HepG2 (cell line): ENCODE data around the gene CCDC150. TPM values are rescaled to one million over a fixed set of nuclear protein-coding genes. Genes with fewer than 3 reads are reported as not detected.

Experiments
- AGO1 ChIP-seq: fragments of 200-400 bp; formaldehyde crosslinking; IDR thresholded peaks from 2 replicates; pipeline ENCODE4 v1.6.1; 2017; ENCODE audit warnings: mild to moderate bottlenecking, low read depth, low read length, moderate library complexity; ENCODE audit not compliant: poor library complexity, severe bottlenecking
- ARID3A ChIP-seq: IDR thresholded peaks from 2 replicates; pipeline ENCODE4 v1.6.1; 2012; ENCODE audit warnings: low read depth, low read length, improper control_type of control experiment
- ATF2 ChIP-seq: sonication (generic); formaldehyde crosslinking; IDR thresholded peaks from 2 replicates; pipeline ENCODE4 v1.4.0; 2020; ENCODE audit warnings: missing genetic modification reagents
- CBX1 ChIP-seq: IDR thresholded peaks from one replicate; pipeline ENCODE4 v1.6.1; 2016; ENCODE audit warnings: antibody characterized with exemption, low read depth
- DMTF1 ChIP-seq: sonication (generic); formaldehyde crosslinking; IDR thresholded peaks from 2 replicates; pipeline ENCODE4 v1.4.0; 2020; ENCODE audit warnings: mild to moderate bottlenecking, missing genetic modification reagents
- FOXA1 ChIP-seq, 2 experiments: fragments of 450-650 bp in 1 of 2; sonication (generic) in 1 of 2; formaldehyde crosslinking in 1 of 2; IDR thresholded peaks; 2 replicates each; pipeline versions ENCODE4 v1.4.0 to v1.6.1; 2016 to 2020; ENCODE audit warnings: missing genetic modification reagents in 1 of 2
- GPN1 ChIP-seq: sonication (generic); formaldehyde crosslinking; IDR thresholded peaks from 2 replicates; pipeline ENCODE4 v1.5.1; 2020; ENCODE audit warnings: missing genetic modification reagents, borderline replicate concordance
- JDP2 ChIP-seq: sonication (generic); formaldehyde crosslinking; IDR thresholded peaks from 2 replicates; pipeline ENCODE4 v1.8.1; 2022; ENCODE audit warnings: missing genetic modification reagents, borderline replicate concordance
- KDM6A ChIP-seq: IDR thresholded peaks from 2 replicates; pipeline ENCODE4 v1.6.1; 2016; ENCODE audit warnings: low read depth
- PRMT3 ChIP-seq: sonication (generic); formaldehyde crosslinking; IDR thresholded peaks from 2 replicates; pipeline ENCODE4 v1.8.1; 2022; ENCODE audit warnings: low read depth, mild to moderate bottlenecking, moderate library complexity, missing genetic modification reagents, borderline replicate concordance
- STAG1 ChIP-seq: sonication (generic); formaldehyde crosslinking; IDR thresholded peaks from 2 replicates; pipeline ENCODE4 v1.4.0; 2020; ENCODE audit warnings: missing genetic modification reagents
- TERF1 ChIP-seq: sonication (generic); formaldehyde crosslinking; IDR thresholded peaks from 2 replicates; pipeline ENCODE4 v1.8.0; 2022; ENCODE audit warnings: mild to moderate bottlenecking, missing genetic modification reagents, moderate library complexity
- WIZ ChIP-seq: sonication (generic); formaldehyde crosslinking; IDR thresholded peaks from 2 replicates; pipeline ENCODE4 v1.5.1; 2020; ENCODE audit warnings: mild to moderate bottlenecking, missing genetic modification reagents
- ZMAT3 ChIP-seq: sonication (generic); formaldehyde crosslinking; conservative IDR thresholded peaks from 2 replicates; pipeline ENCODE4 v1.7.0; 2021; ENCODE audit warnings: missing genetic modification reagents
- ZNF101 ChIP-seq: sonication (generic); formaldehyde crosslinking; IDR thresholded peaks from 2 replicates; pipeline ENCODE4 v1.4.0; 2020; ENCODE audit warnings: mild to moderate bottlenecking, low read depth, missing genetic modification reagents, borderline replicate concordance
- ZNF275 ChIP-seq: sonication (generic); formaldehyde crosslinking; IDR thresholded peaks from 2 replicates; pipeline ENCODE4 v1.8.0; 2022; ENCODE audit warnings: missing genetic modification reagents, mild to moderate bottlenecking, inconsistent platforms, borderline replicate concordance
- ZNF501 ChIP-seq: sonication (generic); formaldehyde crosslinking; IDR thresholded peaks from 2 replicates; pipeline ENCODE4 v1.5.1; 2020; ENCODE audit warnings: mild to moderate bottlenecking, moderate library complexity, missing genetic modification reagents
- ZNF747 ChIP-seq: sonication (generic); formaldehyde crosslinking; IDR thresholded peaks from 2 replicates; pipeline ENCODE4 v1.8.1; 2023; ENCODE audit warnings: missing genetic modification reagents, mild to moderate bottlenecking, borderline replicate concordance
- ZNF770 ChIP-seq: sonication (generic); formaldehyde crosslinking; IDR thresholded peaks from 2 replicates; pipeline ENCODE4 v1.5.0; 2020; ENCODE audit warnings: mild to moderate bottlenecking, missing genetic modification reagents
- ZNF878 ChIP-seq: sonication (generic); formaldehyde crosslinking; IDR thresholded peaks from 2 replicates; pipeline ENCODE4 v1.8.1; 2023; ENCODE audit warnings: mild to moderate bottlenecking, missing genetic modification reagents, moderate library complexity
- polyA plus RNA-seq, 8 experiments: library from polyadenylated mRNA; depleted of rRNA in 3 of 8; stranded (reverse) in 7 of 8; unstranded in 1 of 8; fragments of >200 nt; fragmentation: Illumina TruSeq in 4 of 8; extraction: Trizol in 4 of 8; gene quantifications; 2 replicates each; pipeline versions ENCODE4 v1.2.1 to v1.2.3, GENCODE V29; 2011 to 2016; ENCODE audit warnings: low read depth in 4 of 8, missing spikeins in 1 of 8, mixed read lengths in 1 of 8; ENCODE audit not compliant: insufficient read depth in 1 of 8
- total RNA-seq, 5 experiments: library from RNA; depleted of rRNA; stranded (reverse); fragments of >200 nt; fragmentation: Illumina TruSeq; extraction: Trizol; gene quantifications; 2 replicates each; pipeline ENCODE4 v1.2.3, GENCODE V29; 2016; ENCODE audit warnings: low read depth in 1 of 5

Gene CCDC150
- total and polyA plus RNA-seq, 2 of the 13 experiments (the other 11 are each of a cell fraction or from before 2014, with no cell fraction given): 14.9 to 32.6 TPM

- TF ChIP-seq ZNF275 (CRISPR knock-in tag) (no peak), ZMAT3 (CRISPR knock-in tag) (no peak), ATF2 (0 out of 2 replicates have a peak, but pooled peaks have one; percentile 37), KDM6A (CRISPR knock-in tag) (peak; percentile 90), AGO1 (no peak), ZNF747 (CRISPR knock-in tag) (no peak), ARID3A (peak; percentile 82), WIZ (CRISPR knock-in tag) (peak; percentile 80; the same call in 1 of the 2 replicates), FOXA1 (IDR thresholded peaks at IDR 0.05) (no peak), FOXA1 (CRISPR knock-in tag; IDR thresholded peaks at IDR 0.05) (peak; percentile 78), GPN1 (CRISPR knock-in tag) (no peak), TERF1 (no peak), DMTF1 (CRISPR knock-in tag) (no peak), CBX1 (no peak), ZNF501 (no peak; the same call in 1 of the 2 replicates), PRMT3 (CRISPR knock-in tag) (no peak), ZNF878 (peak; percentile 59; the same call in 1 of the 2 replicates), JDP2 (CRISPR knock-in tag) (no peak), ZNF770 (CRISPR knock-in tag) (no peak), STAG1 (CRISPR knock-in tag) (no peak), ZNF101 (CRISPR knock-in tag) (no peak)
Measured at GRCh38 chr2:196729418-196729817, 89.9 kb downstream of the CCDC150 start (continued).
